Skeletal muscle cell (primary cell): ENCODE results near the gene CYB561D1.
A peak's percentile ranks its signal among the peaks of the same experiment; 100 is the strongest.

Source experiments
- DNase-seq: peaks from one replicate; pipeline ENCODE4 v3.0.0-alpha.2; 2010; ENCODE audit warnings: low read depth
- H3K4me3 ChIP-seq: 2 replicates; pipeline ENCODE4 v1.5.1; 2011; ENCODE audit warnings: low read depth, mild to moderate bottlenecking, control low read depth, low read length, moderate library complexity

The CYB561D1 gene

GRCh38 chr1:109523706-109524105 lies 29.8 kb downstream of the CYB561D1 start:
- DNase-seq = no peak
- no peak overlapping the region for H3K4me3 ChIP-seq

GRCh38 chr1:109527098-109527811 lies 33.4 kb downstream of the CYB561D1 start:
- no peak overlapping the region for H3K4me3 ChIP-seq
- no peak for DNase-seq

GRCh38 chr1:109527846-109528695 lies 34.2 kb downstream of the CYB561D1 start:
- no peak overlapping the region for H3K4me3 ChIP-seq
- no peak for DNase-seq

- DNase-seq = no peak
- H3K4me3 ChIP-seq = no peak overlapping the region
Observed at GRCh38 chr1:109528712-109529111, 34.8 kb downstream of the CYB561D1 start.

GRCh38 chr1:109529881-109530456 lies 36.1 kb downstream of the CYB561D1 start:
- no peak for DNase-seq
- no peak overlapping the region for H3K4me3 ChIP-seq

GRCh38 chr1:109530457-109531087 lies 36.7 kb downstream of the CYB561D1 start:
- no peak for DNase-seq
- H3K4me3 ChIP-seq = no peak overlapping the region

GRCh38 chr1:109531380-109531779 lies 37.5 kb downstream of the CYB561D1 start:
- H3K4me3 ChIP-seq = no peak overlapping the region
- no peak for DNase-seq

- no peak overlapping the region for H3K4me3 ChIP-seq
- DNase-seq = no peak
Observed at GRCh38 chr1:109531826-109532364, 38.0 kb downstream of the CYB561D1 start.

GRCh38 chr1:109532365-109533136 lies 38.7 kb downstream of the CYB561D1 start:
- DNase-seq = no peak
- H3K4me3 ChIP-seq = peak overlapping the region; percentile 8

- DNase-seq = no peak
- no peak overlapping the region for H3K4me3 ChIP-seq
Observed at GRCh38 chr1:109534307-109534858, 40.5 kb downstream of the CYB561D1 start.

GRCh38 chr1:109535481-109535880 lies 41.6 kb downstream of the CYB561D1 start:
- H3K4me3 ChIP-seq = no peak overlapping the region
- DNase-seq = no peak

GRCh38 chr1:109535971-109536491 lies 42.1 kb downstream of the CYB561D1 start:
- DNase-seq = no peak
- no peak overlapping the region for H3K4me3 ChIP-seq

GRCh38 chr1:109537450-109538178 lies 43.7 kb downstream of the CYB561D1 start:
- no peak overlapping the region for H3K4me3 ChIP-seq

GRCh38 chr1:109538827-109539555 lies 45.1 kb downstream of the CYB561D1 start:
- DNase-seq = no peak
- no peak overlapping the region for H3K4me3 ChIP-seq

More at GRCh38 chr1:109537450-109538178, 43.7 kb downstream of the CYB561D1 start:
- DNase-seq = no peak

GRCh38 chr1:109539676-109540075 lies 45.8 kb downstream of the CYB561D1 start, which contains the start of gene GPR61:
Gene GPR61, plus strand, starts transcription at chr1:109539872. Its CDS starts 3,151 bp downstream, at chr1:109543023.
- no peak for DNase-seq
- no peak within 1 kb of the TSS for H3K4me3 ChIP-seq

GRCh38 chr1:109541102-109541501 lies 47.2 kb downstream of the CYB561D1 start:
- DNase-seq = no peak
- H3K4me3 ChIP-seq = no peak overlapping the region

GRCh38 chr1:109542657-109543056 lies 48.8 kb downstream of the CYB561D1 start:
- H3K4me3 ChIP-seq = no peak overlapping the region
- no peak for DNase-seq
